ENCODE results near the gene GALNT10. TPM values are rescaled to one million over a fixed set of nuclear protein-coding genes. Genes with fewer than 3 reads are reported as not detected.

The GALNT10 gene
- total and polyA plus RNA-seq, 2 of the 8 experiments (the other 6 are each of a cell fraction or from before 2014, with no cell fraction given) = 4.6 to 15.5 TPM

DNA sequence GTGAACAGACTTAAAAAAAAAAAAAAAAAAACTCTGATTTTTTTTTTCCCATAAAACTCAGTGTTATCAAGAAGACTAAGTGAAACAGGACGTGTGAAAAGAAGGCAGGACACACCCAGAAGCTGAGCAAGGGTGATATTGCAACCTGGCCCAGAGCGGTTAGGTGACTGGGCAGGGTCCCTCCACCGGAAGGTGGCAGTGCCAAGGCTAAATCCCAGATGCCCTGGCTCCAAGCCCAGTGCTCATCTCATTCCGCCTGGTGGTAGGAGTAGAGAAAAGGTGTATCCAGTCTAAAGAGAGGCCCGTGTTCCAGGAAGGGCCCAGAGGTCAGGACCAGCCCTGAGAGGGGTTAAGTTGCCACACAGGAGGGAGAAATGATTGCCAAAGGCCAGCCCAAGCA, 203.8 kb downstream of the GALNT10 start:
- no peak for TF ChIP-seq KDM4A (IDR thresholded peaks at IDR 0.05; ENCODE audit: low read depth, low read length, severe bottlenecking)
- 0 out of 4 replicates have a peak, but pooled peaks of 1 of the 2 experiments have one; percentile 6 for TF ChIP-seq RAD21 (IDR thresholded peaks at IDR 0.05 in 1 of 2, conservative IDR thresholded peaks at IDR 0.05 in 1 of 2; ENCODE audit: low read depth in 2 of 2, low read length in 2 of 2)
- Histone ChIP-seq H3K4me1 (replicated peaks in 1 of 4; ENCODE audit: control insufficient read depth in 3 of 4, insufficient read depth in 4 of 4, low read length in 3 of 4) (peaks cover 4 to 12% (median 7%) of the 10 kb centered on the region in 4 experiments), H4K91ac (replicated peaks; ENCODE audit: insufficient read length, low read length) (no peak overlapping the region), H3K9ac (replicated peaks in 1 of 4; ENCODE audit: extremely low read depth in 1 of 4, low read depth in 3 of 4, low read length in 3 of 4) (no peak overlapping the region), H3K14ac (ENCODE audit: insufficient read length) (no peak overlapping the region), H2BK12ac (ENCODE audit: low read depth, low read length) (no peak overlapping the region), H3K79me2 (ENCODE audit: control insufficient read depth in 1 of 2, insufficient read depth in 2 of 2, low read length in 2 of 2) (no peaks in the 10 kb centered on the region), H3K4me3 (ENCODE audit: extremely low read depth in 1 of 4, insufficient read depth in 2 of 4, low read depth in 3 of 4, low read length in 4 of 4) (no peak overlapping the region), H3K79me1 (ENCODE audit: low read depth, low read length) (no peaks in the 10 kb centered on the region), H2BK120ac (replicated peaks; ENCODE audit: low read depth, low read length) (no peak overlapping the region), H2BK15ac (ENCODE audit: low read length) (no peak overlapping the region), H3K4me2 (ENCODE audit: insufficient read depth in 1 of 2, low read depth in 2 of 2, low read length in 2 of 2) (no peak overlapping the region), H2BK20ac (ENCODE audit: low read length) (no peak overlapping the region; the same call in 1 of the 2 replicates), H3K9me3 (ENCODE audit: insufficient read depth in 2 of 2, low read depth in 1 of 2, low read length in 1 of 2) (no peaks in the 10 kb centered on the region), H3K4ac (replicated peaks; ENCODE audit: insufficient read length, low read depth, low read length) (no peak overlapping the region), H4K8ac (ENCODE audit: extremely low read depth, insufficient read depth, low read length) (no peak overlapping the region), H2AFZ (ENCODE audit: low read length) (no peak overlapping the region), H4K5ac (ENCODE audit: insufficient read length, low read depth, low read length) (no peak overlapping the region), H2AK5ac (ENCODE audit: low read depth, low read length) (no peak overlapping the region; the same call in 1 of the 2 replicates), H3K23me2 (ENCODE audit: low read depth, low read length) (no peaks in the 10 kb centered on the region), H2BK5ac (ENCODE audit: low read depth, low read length) (no peak overlapping the region), H3K18ac (ENCODE audit: extremely low read depth, low read length) (no peak overlapping the region), H3K27me3 (replicated peaks in 1 of 4; ENCODE audit: control insufficient read depth in 3 of 4, extremely low read depth in 1 of 4, insufficient read depth in 3 of 4, low read length in 3 of 4) (no peaks in the 10 kb centered on the region), H3K27ac (ENCODE audit: low read depth, low read length) (no peak overlapping the region), H4K20me1 (replicated peaks in 1 of 2; ENCODE audit: control insufficient read depth in 1 of 2, insufficient read depth in 2 of 2, low read length in 2 of 2) (no peaks in the 10 kb centered on the region), H3K56ac (replicated peaks; ENCODE audit: insufficient read length, low read depth, low read length) (no peak overlapping the region), H3K36me3 (ENCODE audit: control insufficient read depth in 2 of 4, insufficient read depth in 4 of 4, low read length in 3 of 4) (no peaks in the 10 kb centered on the region), H3K23ac (ENCODE audit: insufficient read length) (no peak overlapping the region)
- FAIRE-seq (no peak), DNase-seq (ENCODE audit: low read depth in 1 of 2, low spot score in 2 of 2) (no peak)
- POLR2A ChIA-PET (ENCODE audit: partially characterized antibody) = interaction anchor here (0.6 kb wide), 1 partner anchor 485 kb away, joined by 7 read pairs; no protein-coding TSS in a partner anchor
- WGBS, 2 experiments (ENCODE audit: extremely low coverage in 1 of 2, insufficient coverage in 1 of 2, insufficient read length in 1 of 2, insufficient replicate concordance in 2 of 2, low coverage in 1 of 2, low lambda C conversion rate in 2 of 2, missing lambda C conversion rate in 1 of 2) = 88% methylated on average over 5 of the region's 5 CpGs; no CpG with 5 or more reads in 1 of the 2 experiments
- CTCF ChIA-PET (ENCODE audit: partially characterized antibody) = interaction anchor here (0.6 to 1.4 kb wide), 4 partner anchors 10 to 316 kb away, joined by 3 to 5 read pairs (median 4); no protein-coding TSS in a partner anchor
